HCT116 (cell line): ENCODE results near the gene SMARCD1. TPM values are rescaled to one million over a fixed set of nuclear protein-coding genes. Genes with fewer than 3 reads are reported as not detected.

Experiments
- ATAC-seq: fragments of 200-7000 bp; cut with Tn5 transposase; 2 replicates; pipeline ENCODE4 v1.9.1; 2020; ENCODE audit warnings: mild to moderate bottlenecking, moderate library complexity
- BruUV-seq: library from RNA; stranded (reverse); fragments of 400-500 nt; replicated peaks from 2 replicates; lab custom pipeline; 2021; lab: Mats Ljungman, UMichigan
- CTCF ChIA-PET: fragments of 300-600 bp; sonication (Branson Sonifier 250); formaldehyde crosslinking; loops from one replicate; lab custom pipeline; 2021; ENCODE audit warnings: antibody characterized with exemption; lab: Charles Lee
- POLR2A ChIA-PET: fragments of 300-600, 350-600 bp; sonication (Branson Sonifier 250); formaldehyde crosslinking; loops from one replicate; lab custom pipeline; 2021; ENCODE audit warnings: antibody characterized with exemption; lab: Charles Lee
- RAD21 ChIA-PET, 2 experiments: fragments of 300-600 bp; sonication (Branson Sonifier 250); formaldehyde crosslinking; loops; one replicate each; lab custom pipeline; 2023; ENCODE audit warnings: low total read pairs in 2 of 2; ENCODE audit not compliant: uncharacterized antibody in 2 of 2, unreplicated experiment in 2 of 2, low non-redundant PET in 1 of 2; lab: Charles Lee
- DNase-seq: peaks from one replicate; pipeline ENCODE4 v3.0.0-alpha.2; 2010; ENCODE audit warnings: low read depth, low spot score
- H2AFZ ChIP-seq: fragments of 200-600 bp; shearing (Covaris generic), sonication (generic); 2 replicates; pipeline ENCODE4 v1.6.1; 2017; ENCODE audit warnings: low read depth, mixed run types, mixed read lengths, antibody characterized with exemption, low read length; ENCODE audit not compliant: poor library complexity, severe bottlenecking
- H3K27ac ChIP-seq: 2 replicates; pipeline ENCODE4 v1.5.1; 2012; ENCODE audit warnings: low read depth, low read length
- H3K27me3 ChIP-seq: fragments of 200-600 bp; sonication (generic); 2 replicates; pipeline ENCODE4 v1.6.1; 2016; ENCODE audit warnings: mixed run types, low read length, mixed read lengths; ENCODE audit not compliant: insufficient read depth
- H3K36me3 ChIP-seq, 2 experiments: fragments of 200-500 bp in 1 of 2; fragments of 200-600 bp in 1 of 2; sonication (Bioruptor generic) in 1 of 2; sonication (generic) in 1 of 2; 2 replicates each; pipeline versions ENCODE4 v1.5.1 to v1.6.1; 2014 to 2016; ENCODE audit warnings: low read length in 2 of 2, inconsistent platforms in 1 of 2, mixed read lengths in 1 of 2, mixed run types in 1 of 2; ENCODE audit not compliant: insufficient read depth in 2 of 2, control insufficient read depth in 1 of 2
- H3K4me1 ChIP-seq, 2 experiments: fragments of 200-600 bp in 1 of 2; sonication (generic) in 1 of 2; 2 replicates each; pipeline versions ENCODE4 v1.5.1 to v1.6.1; 2012 to 2017; ENCODE audit warnings: low read length in 2 of 2, inconsistent platforms in 1 of 2, mild to moderate bottlenecking in 1 of 2, mixed read lengths in 1 of 2, mixed run types in 1 of 2, moderate library complexity in 1 of 2; ENCODE audit not compliant: insufficient read depth in 2 of 2, control insufficient read depth in 1 of 2
- H3K4me2 ChIP-seq: fragments of 200-600 bp; sonication (generic); 2 replicates; pipeline ENCODE4 v1.6.1; 2017; ENCODE audit warnings: mixed run types, low read length, mixed read lengths
- H3K4me3 ChIP-seq, 2 experiments: fragments of 200-600 bp in 1 of 2; sonication (generic) in 1 of 2; replicated peaks in 1 of 2; 2 replicates each; pipeline ENCODE4 v1.5.1; 2011 to 2016; ENCODE audit warnings: low read length in 2 of 2, control low read depth in 1 of 2, low read depth in 1 of 2, mild to moderate bottlenecking in 1 of 2, mixed read lengths in 1 of 2, mixed run types in 1 of 2
- H3K79me2 ChIP-seq: fragments of 200-600 bp; sonication (generic); 2 replicates; pipeline ENCODE4 v1.6.1; 2017; ENCODE audit warnings: mild to moderate bottlenecking, mixed run types, low read length, moderate library complexity, mixed read lengths; ENCODE audit not compliant: insufficient read depth
- H3K9ac ChIP-seq: fragments of 200-600 bp; sonication (generic); 2 replicates; pipeline ENCODE4 v1.6.1; 2016; ENCODE audit warnings: low read length, mixed read lengths
- H3K9me2 ChIP-seq: fragments of 200-600 bp; sonication (generic), shearing (Covaris generic); 2 replicates; pipeline ENCODE4 v1.6.1; 2017; ENCODE audit warnings: mixed run types, mild to moderate bottlenecking, moderate library complexity; ENCODE audit not compliant: insufficient read depth
- H3K9me3 ChIP-seq, 2 experiments: fragments of 200-500 bp in 1 of 2; fragments of 200-600 bp in 1 of 2; sonication (Bioruptor generic) in 1 of 2; sonication (generic) in 1 of 2; 2 replicates each; pipeline ENCODE4 v1.6.1; 2014 to 2017; ENCODE audit warnings: low read length in 2 of 2, mixed read lengths in 2 of 2, inconsistent platforms in 1 of 2, low read depth in 1 of 2, mild to moderate bottlenecking in 1 of 2, mixed run types in 1 of 2, moderate library complexity in 1 of 2; ENCODE audit not compliant: control insufficient read depth in 1 of 2, insufficient read depth in 1 of 2
- H4K20me1 ChIP-seq: fragments of 200-600 bp; sonication (generic), shearing (Covaris generic); 2 replicates; pipeline ENCODE4 v1.6.1; 2017; ENCODE audit warnings: mixed run types, mild to moderate bottlenecking, moderate library complexity; ENCODE audit not compliant: insufficient read depth
- CBX3 ChIP-seq: IDR thresholded peaks from 2 replicates; pipeline ENCODE4 v1.6.1; 2012; ENCODE audit warnings: low read depth
- CEBPB ChIP-seq: IDR thresholded peaks from 2 replicates; pipeline ENCODE4 v1.6.1; 2012; ENCODE audit warnings: low read depth
- CTCF ChIP-seq, 3 experiments: fragments of 200-600 bp in 1 of 3; sonication (generic) in 1 of 3; IDR thresholded peaks in 2 of 3; conservative IDR thresholded peaks in 1 of 3; 2 replicates each; pipeline ENCODE4 v1.5.1; 2012 to 2017; ENCODE audit warnings: low read depth in 2 of 3, low read length in 2 of 3, antibody characterized with exemption in 1 of 3, borderline replicate concordance in 1 of 3, control low read depth in 1 of 3, mild to moderate bottlenecking in 1 of 3, mixed read lengths in 1 of 3, mixed run types in 1 of 3, moderate library complexity in 1 of 3; ENCODE audit not compliant: insufficient read depth in 1 of 3
- EGR1 ChIP-seq: IDR thresholded peaks from 2 replicates; pipeline ENCODE4 v1.6.1; 2012; ENCODE audit warnings: low read depth
- ELF1 ChIP-seq: IDR thresholded peaks from 2 replicates; pipeline ENCODE4 v1.6.1; 2012; ENCODE audit warnings: low read depth, borderline replicate concordance
- EZH2 ChIP-seq: fragments of 200-600 bp; sonication (generic); IDR thresholded peaks from 2 replicates; pipeline ENCODE4 v1.6.1; 2017; ENCODE audit warnings: antibody characterized with exemption, mixed run types
- EZH2phosphoT487 ChIP-seq: fragments of 200-600 bp; IDR thresholded peaks from 2 replicates; pipeline ENCODE4 v1.6.1; 2018; ENCODE audit warnings: antibody characterized with exemption, borderline replicate concordance
- JUND ChIP-seq: IDR thresholded peaks from 2 replicates; pipeline ENCODE4 v1.6.1; 2012
- MAX ChIP-seq: IDR thresholded peaks from 2 replicates; pipeline ENCODE4 v1.6.1; 2012
- POLR2A ChIP-seq: IDR thresholded peaks from 2 replicates; pipeline ENCODE4 v1.7.0; 2011; ENCODE audit warnings: borderline replicate concordance; ENCODE audit not compliant: insufficient read depth, insufficient read length; ENCODE audit errors: extremely low read depth
- RAD21 ChIP-seq: IDR thresholded peaks from 2 replicates; pipeline ENCODE4 v1.6.1; 2012; ENCODE audit warnings: low read depth, mild to moderate bottlenecking
- SIN3A ChIP-seq: IDR thresholded peaks from 2 replicates; pipeline ENCODE4 v1.6.1; 2012; ENCODE audit warnings: low read depth
- SP1 ChIP-seq: IDR thresholded peaks from 2 replicates; pipeline ENCODE4 v1.6.1; 2012; ENCODE audit warnings: low read depth
- SRF ChIP-seq: IDR thresholded peaks from 2 replicates; pipeline ENCODE4 v1.6.1; 2012; ENCODE audit warnings: low read depth
- TCF7L2 ChIP-seq: IDR thresholded peaks from 2 replicates; pipeline ENCODE4 v1.7.0; 2011; ENCODE audit warnings: borderline replicate concordance, inconsistent platforms; ENCODE audit not compliant: insufficient read depth, insufficient read length; ENCODE audit errors: extremely low read depth
- YY1 ChIP-seq: IDR thresholded peaks from 2 replicates; pipeline ENCODE4 v1.6.1; 2011; ENCODE audit warnings: low read length, low read depth, moderate library complexity, mild to moderate bottlenecking; ENCODE audit not compliant: insufficient replicate concordance; ENCODE audit errors: extremely low read depth
- ZBTB33 ChIP-seq: IDR thresholded peaks from 2 replicates; pipeline ENCODE4 v1.6.1; 2011; ENCODE audit warnings: mild to moderate bottlenecking, low read length, moderate library complexity; ENCODE audit not compliant: insufficient replicate concordance; ENCODE audit errors: extremely low read depth
- ZFX ChIP-seq: fragments of 450-650 bp; IDR thresholded peaks from 2 replicates; pipeline ENCODE4 v1.6.1; 2017
- ZNF274 ChIP-seq: fragments of 200-500 bp; sonication (Bioruptor generic); IDR thresholded peaks from 2 replicates; pipeline ENCODE4 v1.6.1; 2014; ENCODE audit warnings: mild to moderate bottlenecking, low read depth, low read length, inconsistent platforms
- intact Hi-C: fragments of 100-400 bp; cut with micrococcal nuclease; formaldehyde crosslinking; loops from 2 replicates; pipeline ENCODE4 v1.10.0; 2022
- total RNA-seq: library from RNA; stranded (reverse); gene quantifications from one replicate; pipeline ENCODE4 v1.2.1, GENCODE V29; 2021; ENCODE audit not compliant: unreplicated experiment

Gene SMARCD1
- total RNA-seq, 1 experiment from 2014 or later = 64.8 TPM

GRCh38 chr12:50041962-50042361 is 43.2 kb upstream of the SMARCD1 start:
- H3K4me3 ChIP-seq = no peak overlapping the region
- CTCF ChIA-PET = no interaction called here
- no peak overlapping the region for H2AFZ ChIP-seq
- no peaks in the 10 kb centered on the region for H3K9me2 ChIP-seq
- RAD21 ChIA-PET = no interaction called here
- no TSS peak for BruUV-seq
- no peak overlapping the region for H3K9ac ChIP-seq
- H3K27me3 ChIP-seq = no peaks in the 10 kb centered on the region
- POLR2A ChIA-PET = no interaction called here
- intact Hi-C loops = no loop called here
- H4K20me1 ChIP-seq = no peaks in the 10 kb centered on the region
- no peaks in the 10 kb centered on the region for H3K9me3 ChIP-seq
- no peaks in the 10 kb centered on the region for H3K36me3 ChIP-seq
- H3K27ac ChIP-seq = no peak overlapping the region
- H3K79me2 ChIP-seq = no peaks in the 10 kb centered on the region
- TF ChIP-seq ELF1 (no peak), JUND (no peak), TCF7L2 (no peak), CBX3 (no peak), EGR1 (no peak), SIN3A (no peak), YY1 (no peak), POLR2A (no peak), SRF (no peak), EZH2 (no peak), ZBTB33 (no peak), ZNF274 (no peak), MAX (no peak), CTCF (IDR thresholded peaks at IDR 0.05 in 2 of 3, conservative IDR thresholded peaks at IDR 0.05 in 1 of 3; ENCODE audit: borderline replicate concordance in 1 of 3, insufficient read depth in 1 of 3, low read depth in 2 of 3, low read length in 2 of 3) (no peak), EZH2phosphoT487 (no peak), CEBPB (no peak), RAD21 (no peak), SP1 (no peak), ZFX (no peak)
- ATAC-seq = no peak
- no peak overlapping the region for H3K4me2 ChIP-seq
- DNase-seq = no peak
- peaks cover 0 to 9% of the 10 kb centered on the region in 2 experiments; a peak in 2 of 4 replicates for H3K4me1 ChIP-seq
